Measurements from ENCODE around the gene OSGIN1.
"Not testable (repeated sequence)": the region's sequence is repeated elsewhere in the genome, so short reads cannot be mapped to it uniquely, and the experiment has no call there.

The OSGIN1 gene

GRCh38 chr16:83941546-83941945, 11.5 kb upstream of the OSGIN1 start:
- not testable (repeated sequence) for DNase-seq (ENCODE audit: low read depth in 3 of 3, low spot score in 1 of 3)

GRCh38 chr16:83942074-83942473, 11.0 kb upstream of the OSGIN1 start:
- no peak for DNase-seq (ENCODE audit: low read depth in 3 of 3, low spot score in 1 of 3)

- no peak for DNase-seq (ENCODE audit: low read depth in 3 of 3, low spot score in 1 of 3)
These were observed 10.1 kb upstream of the OSGIN1 start for GRCh38 chr16:83942815-83943515.

- no peak for DNase-seq (ENCODE audit: low read depth in 3 of 3, low spot score in 1 of 3)
These were observed 9.5 kb upstream of the OSGIN1 start for GRCh38 chr16:83943516-83944050.

- no peak for DNase-seq (ENCODE audit: low read depth in 3 of 3, low spot score in 1 of 3)
These were observed 7.5 kb upstream of the OSGIN1 start for GRCh38 chr16:83945587-83945986.

- DNase-seq (ENCODE audit: low read depth in 3 of 3, low spot score in 1 of 3) = no peak
These were observed 6.8 kb upstream of the OSGIN1 start for GRCh38 chr16:83946154-83946780.

GRCh38 chr16:83946781-83947566, 6.1 kb upstream of the OSGIN1 start:
- DNase-seq (ENCODE audit: low read depth in 3 of 3, low spot score in 1 of 3) = no peak

- DNase-seq (ENCODE audit: low read depth in 3 of 3, low spot score in 1 of 3) = no peak
These were observed 5.3 kb upstream of the OSGIN1 start for GRCh38 chr16:83947642-83948234.

- DNase-seq (ENCODE audit: low read depth in 3 of 3, low spot score in 1 of 3) = no peak
These were observed 3.9 kb upstream of the OSGIN1 start for GRCh38 chr16:83948914-83949723.

- DNase-seq (ENCODE audit: low read depth in 3 of 3, low spot score in 1 of 3) = no peak
These were observed 3.4 kb upstream of the OSGIN1 start for GRCh38 chr16:83949724-83950001.

GRCh38 chr16:83950862-83951399, 2.1 kb upstream of the OSGIN1 start:
- not testable (repeated sequence) for DNase-seq (ENCODE audit: low read depth in 3 of 3, low spot score in 1 of 3)

- no peak for DNase-seq (ENCODE audit: low read depth in 3 of 3, low spot score in 1 of 3)
These were observed 1.5 kb upstream of the OSGIN1 start for GRCh38 chr16:83951544-83951943.

GRCh38 chr16:83952587-83952939, 477 bp upstream of the OSGIN1 start:
- no peak for DNase-seq (ENCODE audit: low read depth in 3 of 3, low spot score in 1 of 3)

- DNase-seq (ENCODE audit: low read depth in 3 of 3, low spot score in 1 of 3) = no peak
These were observed 946 bp downstream of the OSGIN1 start for GRCh38 chr16:83953796-83954576.

- DNase-seq (ENCODE audit: low read depth in 3 of 3, low spot score in 1 of 3) = no peak
These were observed 1.6 kb downstream of the OSGIN1 start for GRCh38 chr16:83954577-83955016.

GRCh38 chr16:83955218-83956130, 2.4 kb downstream of the OSGIN1 start:
- no peak for DNase-seq (ENCODE audit: low read depth in 3 of 3, low spot score in 1 of 3)

GRCh38 chr16:83956336-83957289, 3.6 kb downstream of the OSGIN1 start:
- DNase-seq (ENCODE audit: low read depth in 3 of 3, low spot score in 1 of 3) = peak; percentile 16 to 65 (median 34)

All from stimulated activated CD4-positive, alpha-beta T cell treated with anti-CD3 and anti-CD28 coated beads, TNF-alpha, amount 100 ng/mL, for 1 hour (primary cell).